22Rv1 (cell line): Measurements from ENCODE around the gene DNAH8.

ENCODE experiments used
- CTCF ChIP-seq: fragments of 450-650 bp; IDR thresholded peaks from 2 replicates; pipeline ENCODE4 v1.5.1; 2017; ENCODE audit warnings: mild to moderate bottlenecking
- ZFX ChIP-seq: fragments of 450-650 bp; IDR thresholded peaks from 2 replicates; pipeline ENCODE4 v1.6.1; 2017; ENCODE audit warnings: antibody characterized with exemption, borderline replicate concordance

- no peak for TF ChIP-seq CTCF
- no peak for TF ChIP-seq ZFX
Observed at GRCh38 chr6:38990475-38990874, 275.4 kb downstream of the DNAH8 start.
